Forelimb muscle (tissue), 1 donor: Measurements from ENCODE around the gene RERE. TPM values are rescaled to one million over a fixed set of nuclear protein-coding genes. Genes with fewer than 3 reads are reported as not detected.

Experiments used
- DNase-seq: peaks from one replicate; pipeline ENCODE4 v3.0.0-alpha.2; 2013; ENCODE audit warnings: low read depth
- polyA plus RNA-seq: library from polyadenylated mRNA; unstranded; fragments of 120-200 nt; gene quantifications from one replicate; pipeline ENCODE4 v1.2.1, GENCODE V29; 2013; ENCODE audit not compliant: insufficient read length

The RERE gene
- polyA plus RNA-seq, 1 donor = 72.2 TPM

DNA sequence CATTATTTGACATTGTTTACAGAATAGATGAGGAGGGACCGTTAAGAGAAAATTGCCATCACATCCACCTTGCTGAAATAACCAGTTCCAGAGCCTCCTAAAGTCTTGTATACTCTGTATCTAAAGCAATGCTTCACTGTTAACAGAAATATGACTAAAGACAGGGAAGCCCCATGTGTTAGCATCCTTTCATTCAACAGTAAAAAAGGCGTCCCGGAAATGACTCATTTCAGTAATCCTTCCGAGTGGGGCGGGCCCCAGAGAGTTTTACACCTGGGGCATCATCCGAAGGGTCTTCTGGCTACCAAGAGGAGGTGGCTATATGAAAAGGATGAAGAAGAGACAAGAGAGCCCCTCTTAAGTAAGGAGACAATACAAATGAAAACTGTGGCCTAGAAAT, 272.4 kb downstream of the RERE start:
- no peak for DNase-seq

DNA sequence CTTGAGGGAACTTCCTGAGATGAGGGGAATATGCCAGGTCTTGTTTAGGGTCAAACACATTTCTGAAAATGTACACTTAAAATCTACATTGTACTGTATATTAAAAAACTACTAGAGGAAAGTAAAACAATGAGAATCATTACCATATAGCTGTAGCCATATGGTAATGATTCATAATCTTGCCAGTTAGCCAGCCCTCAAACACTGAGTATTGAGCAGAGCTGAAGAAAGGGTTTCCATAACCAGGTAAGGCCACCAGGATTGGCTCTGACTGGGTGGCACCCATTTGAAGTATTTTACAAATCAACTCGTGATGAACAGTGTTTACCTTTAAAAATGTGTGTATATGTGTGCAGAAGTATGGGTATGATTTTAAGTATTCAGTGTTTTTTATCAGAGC, 272.8 kb downstream of the RERE start:
- DNase-seq = no peak

DNA sequence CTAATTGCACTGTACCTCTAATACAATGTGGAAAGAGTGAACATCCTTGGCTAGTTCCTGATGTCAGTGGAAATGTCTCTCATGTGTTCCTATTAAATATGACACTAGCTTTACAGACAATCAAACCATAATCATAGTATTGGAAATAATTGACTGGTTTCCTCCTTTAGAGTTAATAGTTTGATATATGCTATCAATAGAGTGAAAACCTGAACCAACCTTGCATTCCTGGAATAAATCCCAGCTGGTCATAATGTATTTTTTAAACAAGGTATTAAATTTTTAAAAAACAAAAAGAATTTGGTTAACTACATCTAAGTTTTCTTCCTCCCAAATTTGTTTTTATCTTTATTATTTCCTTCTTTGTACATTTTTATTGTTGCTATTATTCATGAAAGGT, 273.5 kb downstream of the RERE start:
- no peak for DNase-seq

DNA sequence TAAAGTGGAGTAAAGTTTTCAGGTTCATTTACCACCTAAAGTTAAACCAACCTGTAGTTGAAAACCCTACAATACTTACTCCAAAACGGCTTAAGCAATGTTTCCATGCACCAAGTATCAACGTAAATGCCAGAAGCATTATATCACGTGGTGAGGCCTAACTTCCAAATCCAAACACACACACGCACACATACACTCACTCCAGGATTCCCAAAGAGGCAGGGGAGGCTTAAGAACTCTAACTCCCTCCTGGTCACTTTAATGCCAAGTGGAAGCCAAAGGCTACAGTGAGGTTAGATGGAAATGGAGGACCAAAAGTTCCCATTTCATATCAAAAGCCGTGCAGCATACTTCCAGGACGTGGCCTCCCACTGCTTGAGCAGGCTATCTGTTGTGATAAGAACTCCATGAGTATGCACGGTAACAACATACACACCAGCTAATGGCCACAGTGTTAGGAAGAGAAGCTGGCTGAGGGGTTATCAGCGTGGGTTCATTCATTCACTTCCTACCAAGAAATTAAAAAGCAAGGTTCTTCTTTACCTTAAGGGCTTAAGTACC, 275.4 kb downstream of the RERE start:
- no peak for DNase-seq

DNA sequence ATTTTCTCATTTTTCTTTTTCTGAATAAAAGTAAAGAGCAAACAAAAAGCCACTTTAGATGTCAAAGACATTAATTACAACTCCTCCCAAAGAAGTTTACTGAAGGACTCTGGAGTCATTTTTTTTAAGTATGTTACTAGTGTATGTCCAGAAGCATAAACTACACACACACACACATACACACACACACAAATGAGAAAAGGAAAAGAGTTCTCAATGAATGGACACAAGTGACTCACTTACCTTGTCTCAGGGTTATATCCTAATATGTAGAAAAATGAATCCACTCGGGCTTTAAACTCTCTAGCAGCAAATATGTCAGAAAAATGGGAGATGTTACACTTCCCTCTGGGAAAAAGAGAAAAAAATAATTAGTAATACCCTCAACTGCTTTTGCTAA, 276.5 kb downstream of the RERE start:
- no peak for DNase-seq

DNA sequence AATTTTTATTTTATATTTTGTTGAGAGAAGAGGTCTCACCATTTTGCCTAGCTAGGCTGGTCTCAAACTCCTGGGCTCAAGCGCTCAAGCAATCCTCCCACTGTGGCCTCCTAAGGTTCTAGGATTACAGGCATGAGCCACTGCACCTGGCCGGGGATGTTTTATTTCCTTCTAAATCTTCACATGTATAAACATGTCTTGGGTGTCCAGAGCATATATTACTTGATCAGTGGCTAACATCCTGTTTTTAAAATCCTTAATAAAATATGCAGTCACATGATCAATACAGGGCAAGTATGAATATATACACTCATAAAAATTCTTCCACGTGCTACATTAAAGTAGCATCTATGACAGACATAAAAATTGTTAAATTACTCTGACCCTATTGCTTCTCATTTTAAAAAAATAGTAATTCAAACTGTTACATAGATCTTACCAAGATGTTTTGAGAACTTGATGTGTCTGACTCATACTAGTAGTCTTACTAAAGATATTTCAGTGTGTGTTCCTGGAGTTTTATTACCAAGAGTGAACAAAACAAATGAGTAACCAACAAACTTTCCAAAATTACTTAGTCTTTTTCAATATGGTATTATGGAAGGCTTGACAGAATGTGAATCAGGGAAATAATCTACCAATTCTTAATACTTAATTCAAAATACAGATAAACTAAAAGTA, 277.0 kb downstream of the RERE start:
- DNase-seq = no peak

DNA sequence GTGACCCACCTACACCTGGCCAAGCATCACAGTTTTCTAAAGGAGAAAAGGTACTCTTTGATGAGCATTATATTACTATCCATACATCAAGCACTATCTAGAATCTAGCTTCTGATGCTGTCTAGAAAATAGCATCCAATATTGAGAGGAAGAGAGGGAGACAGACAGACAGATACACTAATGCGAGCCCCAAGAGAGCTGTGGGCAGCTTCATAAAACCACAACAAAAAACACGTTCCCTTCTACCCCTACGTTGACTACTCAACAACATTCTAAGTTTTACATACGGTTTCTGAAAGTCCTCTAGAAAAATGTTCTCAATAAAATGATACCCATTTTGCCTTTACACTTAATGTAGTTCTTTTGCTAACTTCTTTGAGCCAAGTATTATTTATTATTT, 277.8 kb downstream of the RERE start:
- no peak for DNase-seq

DNA sequence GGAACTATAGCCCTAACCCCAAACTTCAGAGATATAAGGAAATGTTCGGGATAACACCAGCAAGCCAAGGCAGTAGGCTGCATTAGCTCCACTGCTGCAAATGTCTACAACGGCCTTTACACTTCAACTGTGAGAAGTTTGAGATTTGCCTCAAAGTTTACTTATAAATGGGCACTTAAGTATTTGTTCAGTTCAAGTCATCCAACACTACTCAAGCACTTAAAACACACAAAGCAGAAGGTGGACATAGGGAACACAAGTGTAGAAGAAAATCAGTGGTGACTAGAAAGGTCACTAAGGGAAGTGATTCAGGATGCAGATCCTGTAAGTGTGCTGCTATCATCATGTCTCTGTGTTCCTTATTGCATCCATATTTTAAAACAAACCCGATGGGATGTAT, 278.9 kb downstream of the RERE start:
- no peak for DNase-seq

DNA sequence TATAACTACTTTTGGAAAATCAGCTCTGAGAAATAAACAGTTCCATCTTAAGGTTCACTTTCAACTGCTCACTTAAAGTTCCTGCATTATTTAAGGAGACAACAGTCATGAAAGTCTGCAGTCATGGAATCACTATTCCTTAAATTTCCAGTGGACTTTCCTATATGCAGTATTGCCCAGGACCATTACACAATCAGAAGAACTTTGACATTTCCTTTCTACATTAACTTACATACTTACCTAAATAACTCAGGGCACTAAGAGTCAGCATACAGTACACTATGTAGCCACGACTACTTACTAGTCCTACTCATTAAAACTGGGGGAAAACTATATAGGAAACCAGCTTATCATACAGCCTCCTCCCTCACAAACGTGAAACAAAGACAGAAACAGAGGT, 279.4 kb downstream of the RERE start:
- no peak for DNase-seq

DNA sequence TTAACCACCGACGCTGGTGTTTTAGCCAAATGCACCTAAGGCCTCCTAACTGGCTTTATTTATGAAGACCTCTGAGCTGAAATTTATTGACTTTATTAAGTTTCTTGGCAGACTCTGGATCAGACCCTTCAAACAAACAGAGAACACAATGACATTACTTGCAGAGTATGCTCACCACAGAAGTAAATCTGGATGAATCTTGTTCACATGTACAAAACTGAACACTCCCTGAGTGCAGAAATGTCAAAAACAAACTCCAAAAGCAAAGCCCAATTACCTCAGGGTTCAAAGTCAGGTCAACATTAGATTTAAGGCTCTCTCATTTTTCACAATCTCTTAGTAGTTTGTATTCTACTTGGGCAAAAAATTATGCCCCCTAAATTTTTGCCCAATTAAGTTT, 280.9 kb downstream of the RERE start:
- DNase-seq = no peak

DNA sequence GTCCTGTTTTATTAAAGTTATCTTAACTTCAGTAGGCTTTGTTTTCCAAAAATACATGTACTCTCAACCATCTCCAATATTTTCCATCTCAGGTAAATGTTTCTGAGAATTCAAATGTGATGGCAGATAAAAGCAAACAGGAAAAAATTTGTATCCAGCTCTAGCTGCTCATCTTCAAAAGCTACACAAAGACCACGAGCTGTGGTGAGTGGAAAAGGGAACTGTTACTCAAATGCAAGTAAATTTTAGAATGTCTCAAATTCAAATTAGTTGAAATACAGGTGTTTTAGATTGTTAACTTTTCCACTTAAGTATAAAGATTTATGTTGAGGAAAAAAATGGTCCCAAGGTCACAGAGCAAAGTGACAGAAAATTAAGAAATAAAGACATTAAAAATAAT, 283.5 kb downstream of the RERE start:
- no peak for DNase-seq

DNA sequence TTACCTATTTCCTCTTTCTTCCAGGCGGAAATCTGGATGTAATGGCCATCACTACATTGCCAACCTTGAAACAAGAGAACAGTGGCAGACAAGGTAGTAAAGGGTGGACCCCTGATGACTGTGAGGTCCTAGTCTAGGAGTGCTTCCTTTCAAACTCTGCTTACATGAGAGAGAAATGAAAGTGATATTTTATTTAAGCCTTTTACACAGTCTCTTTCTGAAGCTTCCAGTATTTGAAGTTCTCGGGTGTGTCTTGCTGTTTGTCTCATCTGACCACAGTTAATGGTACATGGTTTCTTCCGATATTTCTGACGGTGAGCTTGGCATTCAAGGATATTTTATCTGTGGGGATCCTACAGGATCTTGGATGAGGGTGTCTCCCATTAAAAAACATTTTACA, 284.3 kb downstream of the RERE start:
- DNase-seq = no peak

DNA sequence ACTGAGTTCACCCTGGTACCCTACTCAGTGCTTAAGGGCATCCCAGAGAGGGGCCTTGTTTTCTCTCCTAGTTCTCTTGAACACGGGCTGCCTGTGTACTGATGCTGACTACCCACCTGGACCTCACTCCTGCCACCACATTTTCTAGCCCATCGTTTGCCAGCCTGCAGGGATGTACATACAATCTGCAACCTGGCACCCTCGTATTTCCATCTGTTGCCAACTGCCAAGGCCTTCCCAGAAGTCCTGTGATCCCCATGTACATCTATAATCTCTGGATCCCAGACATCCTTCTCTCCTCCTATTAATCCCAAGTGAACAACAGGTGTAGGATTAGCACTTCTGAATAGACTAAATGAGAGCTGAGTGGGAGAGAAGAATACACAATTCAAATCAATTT, 287.5 kb downstream of the RERE start:
- no peak for DNase-seq

DNA sequence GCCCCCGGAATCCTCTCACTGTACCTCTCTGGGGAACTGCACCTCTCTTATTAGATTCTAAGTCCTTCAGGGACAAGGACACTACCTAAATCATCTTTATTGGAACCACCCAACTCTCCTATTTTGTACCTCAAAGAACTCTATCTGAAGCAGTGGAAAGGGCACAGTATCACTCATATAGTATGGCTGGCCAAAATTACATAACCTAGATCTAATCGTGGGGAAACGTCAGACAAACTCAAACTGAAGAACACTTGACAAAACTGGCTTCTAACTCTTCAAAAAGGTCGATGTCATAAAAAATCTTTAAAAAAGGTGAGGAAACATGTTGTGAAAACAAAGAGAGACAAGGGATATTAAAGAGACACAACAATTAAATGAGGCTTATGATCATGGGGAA, 289.5 kb downstream of the RERE start:
- DNase-seq = no peak

DNA sequence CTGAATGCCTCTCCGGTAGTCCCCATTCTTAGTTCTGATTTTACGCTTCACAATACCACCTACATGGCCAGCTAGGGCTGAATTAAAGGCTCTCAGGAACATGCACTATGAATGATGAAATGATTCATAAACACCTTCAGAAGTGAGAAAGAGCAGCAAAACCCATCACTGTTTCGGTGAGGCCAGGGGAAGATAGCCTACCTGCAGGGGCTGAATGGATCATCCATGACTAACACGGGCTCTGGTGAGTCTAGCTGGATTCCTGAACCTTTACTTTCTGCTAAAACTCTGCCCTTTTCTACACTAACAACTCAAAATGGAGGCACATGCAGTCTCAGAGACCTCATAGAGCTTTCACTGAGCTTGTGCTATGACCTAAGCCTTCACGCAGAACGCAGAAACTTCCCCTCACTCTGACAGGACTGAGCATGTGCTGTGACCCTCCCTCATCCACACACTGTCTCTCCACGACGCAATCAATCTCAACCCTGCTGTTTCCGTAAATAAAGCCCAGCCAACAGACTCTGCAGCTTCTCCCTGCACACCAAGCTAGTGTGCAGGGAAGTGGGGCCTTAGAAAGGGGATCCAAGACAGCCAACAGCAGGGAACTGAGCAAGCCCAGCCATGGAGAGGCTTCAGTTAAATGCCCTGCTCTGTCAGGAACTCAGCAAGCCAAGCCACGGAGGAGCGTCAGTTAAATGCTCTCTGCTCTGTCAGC, 291.7 kb downstream of the RERE start:
- peak; percentile 99 for DNase-seq

DNA sequence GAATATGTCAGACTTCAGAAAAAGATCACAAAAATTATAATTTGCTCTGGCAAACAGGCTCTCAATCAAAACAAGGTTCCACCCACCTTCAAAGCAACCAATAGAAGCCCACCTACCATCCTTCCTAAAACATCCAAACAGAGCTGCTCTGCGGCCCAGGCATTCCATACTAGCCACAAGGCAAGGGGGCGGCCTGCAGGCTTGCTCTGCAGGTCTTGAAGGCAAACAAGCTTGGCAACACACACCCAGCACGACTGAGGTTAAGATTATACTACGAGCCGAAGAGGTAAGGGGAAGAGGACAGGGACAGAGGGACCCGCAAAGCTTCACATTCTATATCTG, 292.3 kb downstream of the RERE start:
- no peak for DNase-seq

DNA sequence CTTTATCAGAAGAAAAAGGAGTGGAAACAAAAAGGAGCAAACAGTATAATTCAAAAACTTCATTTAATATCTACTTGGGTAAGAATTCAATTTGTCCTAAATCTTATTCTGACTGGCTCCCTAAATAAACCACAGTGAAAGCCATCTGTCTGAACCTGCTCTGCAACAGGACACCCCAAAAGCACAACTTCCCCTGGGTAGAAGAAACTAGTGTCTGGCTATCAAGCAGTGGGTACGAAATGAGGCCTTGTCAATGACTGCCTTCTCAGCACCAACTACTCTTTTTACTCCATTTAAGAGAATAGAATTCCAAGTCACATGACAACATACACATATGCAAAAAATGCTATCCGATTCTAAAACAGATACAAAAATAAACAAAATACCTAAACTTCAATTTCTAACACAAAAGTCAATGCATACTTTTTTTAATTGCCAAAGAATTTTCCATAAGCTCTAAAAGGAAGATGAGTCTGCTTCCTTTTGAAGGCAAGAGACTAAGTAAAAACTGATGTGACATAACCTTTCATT, 292.7 kb downstream of the RERE start:
- no peak for DNase-seq

DNA sequence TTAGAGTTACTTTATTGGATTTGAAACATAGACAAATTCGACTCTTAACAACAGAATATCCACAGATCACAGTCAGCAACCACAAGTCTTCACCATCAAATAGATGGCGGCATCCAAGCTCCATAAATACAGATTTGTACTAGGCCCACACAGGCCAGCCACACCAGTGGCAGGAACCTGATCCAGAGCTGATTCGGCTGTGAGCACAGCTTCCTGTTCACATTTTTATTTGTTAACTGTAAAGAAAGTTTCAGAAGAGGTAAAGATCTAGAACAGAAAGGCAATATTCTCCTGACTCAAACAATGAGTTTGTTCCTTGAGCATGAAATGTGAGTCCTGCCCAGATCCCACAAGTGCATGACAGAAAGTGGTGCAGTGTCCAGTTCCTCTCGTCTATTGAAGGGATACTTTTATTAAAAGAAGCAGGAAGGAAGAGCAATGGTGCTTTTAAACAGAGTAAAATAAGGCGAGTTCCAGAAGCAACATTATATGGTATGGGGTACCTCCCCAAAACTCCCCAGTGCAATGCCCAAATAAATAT, 293.7 kb downstream of the RERE start:
- no peak for DNase-seq

DNA sequence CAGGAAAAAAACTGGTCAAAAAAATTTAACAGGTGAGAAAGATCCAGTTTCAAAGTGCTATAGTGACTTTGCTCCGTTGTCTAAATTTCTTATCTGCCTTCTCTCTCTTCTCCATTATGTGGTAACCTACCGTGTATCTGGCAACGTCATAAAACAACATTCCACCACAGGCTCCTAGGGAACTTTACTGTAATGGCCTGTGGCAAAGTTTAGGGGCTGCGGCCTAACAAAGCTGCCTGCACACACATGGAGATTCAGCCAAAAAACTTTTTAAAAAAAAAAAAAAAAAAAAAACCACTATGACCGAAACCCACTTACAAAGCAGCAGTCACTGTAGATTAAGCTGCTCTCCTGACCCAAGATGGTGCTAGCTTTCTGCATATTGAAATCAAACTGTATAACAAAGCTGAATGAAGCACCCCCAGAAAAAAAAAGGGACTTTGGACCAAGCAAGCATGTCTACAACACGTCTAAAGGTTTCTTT, 296.9 kb downstream of the RERE start:
- DNase-seq = no peak

DNA sequence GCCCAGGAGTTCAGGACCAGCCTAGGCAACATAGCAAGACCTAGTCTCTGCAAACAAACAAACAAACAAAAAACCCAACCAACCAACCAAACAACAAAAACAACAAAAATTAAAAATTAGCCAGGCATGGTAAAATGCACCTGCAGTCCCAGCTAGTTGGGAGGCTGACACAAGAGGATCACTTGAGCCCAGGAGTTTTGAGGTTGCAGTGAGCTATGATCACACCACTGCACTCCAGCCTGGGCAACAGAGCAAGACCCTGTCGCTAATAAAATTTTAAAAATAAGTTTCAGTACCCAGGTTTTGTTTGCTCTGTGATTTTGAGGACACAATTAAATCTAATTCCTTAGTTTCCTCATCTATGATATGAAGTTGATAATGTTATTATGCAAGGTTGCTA, 298.3 kb downstream of the RERE start:
- DNase-seq = no peak

DNA sequence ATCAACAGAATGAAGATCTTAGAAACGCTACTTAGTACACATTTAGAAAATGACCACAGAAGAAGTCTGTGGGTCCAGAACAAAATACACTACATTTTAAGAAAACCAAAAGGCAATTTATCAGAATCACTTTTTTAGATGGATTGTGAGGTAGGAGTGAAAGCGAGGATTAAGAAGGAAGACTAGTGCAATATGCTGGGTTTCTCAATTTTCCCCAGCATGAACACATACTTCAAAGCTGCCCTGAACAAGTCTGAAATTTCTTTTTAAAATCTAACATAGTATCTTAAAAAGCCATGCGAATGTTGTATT, 299.0 kb downstream of the RERE start:
- no peak for DNase-seq

DNA sequence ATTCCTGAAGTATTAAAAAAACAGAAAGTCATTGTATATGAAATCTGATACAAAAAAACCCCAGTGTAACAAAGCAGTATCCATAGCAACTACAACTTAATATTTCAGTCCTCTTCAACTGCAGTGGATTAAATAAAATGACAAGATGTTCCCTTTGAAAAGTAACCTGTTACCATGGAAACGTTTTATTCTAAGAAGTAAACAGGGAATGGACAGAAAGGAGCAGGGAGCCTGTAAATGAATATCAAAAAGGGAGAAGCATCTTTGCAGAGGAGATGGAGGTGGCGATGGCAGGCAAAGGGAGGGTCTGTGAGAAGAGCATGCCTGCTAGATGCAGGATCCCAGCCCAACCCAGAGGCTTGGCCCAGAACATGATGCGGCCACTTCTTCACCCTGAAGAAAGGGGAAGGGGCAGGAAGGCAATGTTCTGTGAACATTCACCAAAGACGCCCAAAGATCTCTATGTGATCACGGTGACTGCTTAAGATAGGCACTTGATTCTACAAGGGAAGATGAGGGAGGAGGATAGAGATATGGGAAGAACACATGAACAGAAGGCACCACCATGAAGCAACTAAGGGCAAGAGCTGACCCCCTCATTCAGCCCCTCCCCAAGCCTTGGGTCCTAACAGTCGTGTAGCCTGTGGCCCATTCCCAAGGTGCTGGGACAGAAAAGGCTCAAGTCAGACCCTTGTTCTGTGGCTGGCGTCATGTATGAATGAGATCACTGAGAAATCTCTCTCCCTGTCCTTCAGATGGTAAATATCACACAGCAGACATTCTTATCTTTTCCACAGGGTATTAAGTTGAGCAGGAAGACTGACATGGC, 299.6 kb downstream of the RERE start:
- peak; percentile 50 for DNase-seq
